Ammon's horn (tissue), 1 donor: ENCODE measurements around the gene FLYWCH1.

Experiments
- DNase-seq: peaks from one replicate; pipeline ENCODE4 v3.0.0-alpha.2; 2016; ENCODE audit warnings: low spot score

The FLYWCH1 gene

GRCh38 chr16:2952679-2953078 is 40.9 kb downstream of the FLYWCH1 start:
- no peak for DNase-seq

GRCh38 chr16:2953706-2954627 is 42.2 kb downstream of the FLYWCH1 start:
- DNase-seq, result no peak

GRCh38 chr16:2954656-2955381 is 43.1 kb downstream of the FLYWCH1 start:
- no peak for DNase-seq

GRCh38 chr16:2955438-2955778 is 43.7 kb downstream of the FLYWCH1 start:
- DNase-seq, result no peak

GRCh38 chr16:2955779-2956578 is 44.2 kb downstream of the FLYWCH1 start:
- no peak for DNase-seq

GRCh38 chr16:2956579-2956956 is 44.8 kb downstream of the FLYWCH1 start:
- no peak for DNase-seq

GRCh38 chr16:2959206-2959605 is 47.5 kb downstream of the FLYWCH1 start:
- no peak for DNase-seq

- no peak for DNase-seq
Observed at GRCh38 chr16:2960183-2961010, 48.7 kb downstream of the FLYWCH1 start.

GRCh38 chr16:2962334-2963073 is 50.8 kb downstream of the FLYWCH1 start:
- DNase-seq, result no peak

- DNase-seq, result no peak
Observed at GRCh38 chr16:2963074-2963722, 51.5 kb downstream of the FLYWCH1 start.

- DNase-seq, result no peak
Observed at GRCh38 chr16:2963723-2964474, 52.2 kb downstream of the FLYWCH1 start, which contains the start of gene KREMEN2. Gene KREMEN2 (plus strand): TSS chr16:2964275. CDS start chr16:2964521, 246 bp downstream.

- no peak for DNase-seq
Observed at GRCh38 chr16:2964475-2965336, 53.0 kb downstream of the FLYWCH1 start.

- DNase-seq, result no peak
Observed at GRCh38 chr16:2966043-2966807, 54.5 kb downstream of the FLYWCH1 start.

- no peak for DNase-seq
Observed at GRCh38 chr16:2966808-2967191, 55.1 kb downstream of the FLYWCH1 start.

- DNase-seq, result no peak
Observed at GRCh38 chr16:2967211-2967631, 55.5 kb downstream of the FLYWCH1 start.

- no peak for DNase-seq
Observed at GRCh38 chr16:2967721-2968161, 56.0 kb downstream of the FLYWCH1 start.

GRCh38 chr16:2968368-2968737 is 56.6 kb downstream of the FLYWCH1 start:
- no peak for DNase-seq
